Nucleus accumbens (tissue), 56 donors: ENCODE results near the gene MED4.

Experiments
- DNase-seq, 56 donors: peaks; one replicate each; lab custom pipeline; 2025; lab: John Stamatoyannopoulos, UW

MED4 gene

GRCh38 chr13:48094781-48095502 lies at the start of gene MED4:
Gene MED4, minus strand, starts transcription at chr13:48095104. Its CDS starts 26 bp downstream, at chr13:48095078.
- DNase-seq = peak; percentile 8 to 98 (median 91)

DNA sequence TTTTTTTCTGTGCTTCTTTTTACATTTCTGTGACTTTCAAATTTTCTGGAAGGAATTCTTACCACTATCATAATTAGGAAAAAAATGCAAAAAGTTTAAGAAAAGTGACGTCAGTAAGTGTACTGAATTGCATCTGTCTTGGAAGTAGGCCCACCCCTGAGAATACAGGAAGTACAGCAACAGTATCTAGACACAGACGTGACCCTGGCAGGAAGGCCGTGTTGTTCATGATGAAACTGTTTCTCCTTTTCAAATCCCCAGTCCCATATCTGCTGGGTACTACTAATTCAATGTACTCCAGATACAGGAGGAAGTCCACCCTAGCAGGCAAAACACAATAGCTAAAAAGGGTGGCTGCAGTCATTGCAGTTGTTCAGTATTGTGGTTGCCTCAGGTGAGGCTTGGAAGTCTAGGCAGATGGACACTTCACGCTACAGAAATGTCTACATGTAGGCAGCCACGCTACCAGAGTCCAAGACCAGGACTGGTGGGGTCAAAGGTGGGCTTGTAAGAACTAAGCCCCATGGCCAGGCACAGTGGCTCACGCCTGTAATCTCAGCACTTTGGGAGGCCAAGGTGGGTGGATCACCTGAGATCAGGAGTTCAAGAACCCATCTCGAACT lies 49.6 kb upstream of the MED4 start:
- peak in 3 of 56 donors; percentile 5 to 15 (median 13) for DNase-seq

GRCh38 chr13:48142436-48142835 lies 47.5 kb upstream of the MED4 start:
- no peak for DNase-seq

GRCh38 chr13:48138270-48138669 lies 43.4 kb upstream of the MED4 start:
- DNase-seq = no peak

DNA sequence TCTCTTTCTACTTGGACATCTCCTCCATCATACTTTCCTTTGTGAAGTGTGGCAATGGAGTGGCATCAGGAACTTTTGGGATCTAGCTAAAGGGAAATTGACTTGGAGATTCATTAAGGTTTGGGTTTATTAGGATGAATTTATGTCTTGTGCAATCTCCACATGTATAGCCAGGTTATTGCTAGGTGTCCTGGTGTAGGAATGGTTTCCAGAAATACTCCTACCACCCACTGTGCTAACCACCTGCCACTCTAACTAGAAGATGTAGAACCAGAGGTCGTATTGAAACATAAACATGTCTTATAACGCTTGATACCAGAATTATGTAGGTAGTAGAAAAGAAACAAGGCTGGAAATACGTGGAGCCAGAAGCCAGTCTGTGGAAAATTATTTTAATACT lies 38.1 kb upstream of the MED4 start:
- DNase-seq = no peak

GRCh38 chr13:48131533-48131932 lies 36.6 kb upstream of the MED4 start:
- DNase-seq = no peak

- peak in 43 of 56 donors; percentile 2 to 66 (median 18) for DNase-seq
These were observed 32.3 kb upstream of the MED4 start for GRCh38 chr13:48126944-48127830.

DNA sequence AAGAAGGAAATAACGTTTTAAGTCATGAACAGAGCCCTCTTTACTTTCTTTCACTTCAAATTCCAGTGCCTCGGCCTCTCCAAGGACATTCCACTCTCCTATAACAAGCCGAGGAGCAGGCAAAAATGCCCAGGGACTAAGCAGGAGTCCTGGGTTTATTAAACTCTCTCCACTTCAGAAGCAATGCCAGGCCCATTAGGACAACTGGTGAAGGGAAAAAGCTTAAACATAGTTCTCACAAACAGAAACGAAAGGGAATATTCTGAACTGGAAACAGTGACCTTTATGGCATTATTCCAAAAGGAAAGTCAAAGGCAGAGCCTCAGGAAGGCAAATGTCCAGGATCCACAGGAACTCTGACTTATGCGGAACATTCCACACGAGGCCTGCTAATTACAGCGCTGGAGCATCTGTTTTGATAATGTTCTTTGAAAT lies 30.9 kb upstream of the MED4 start:
- DNase-seq = no peak

DNA sequence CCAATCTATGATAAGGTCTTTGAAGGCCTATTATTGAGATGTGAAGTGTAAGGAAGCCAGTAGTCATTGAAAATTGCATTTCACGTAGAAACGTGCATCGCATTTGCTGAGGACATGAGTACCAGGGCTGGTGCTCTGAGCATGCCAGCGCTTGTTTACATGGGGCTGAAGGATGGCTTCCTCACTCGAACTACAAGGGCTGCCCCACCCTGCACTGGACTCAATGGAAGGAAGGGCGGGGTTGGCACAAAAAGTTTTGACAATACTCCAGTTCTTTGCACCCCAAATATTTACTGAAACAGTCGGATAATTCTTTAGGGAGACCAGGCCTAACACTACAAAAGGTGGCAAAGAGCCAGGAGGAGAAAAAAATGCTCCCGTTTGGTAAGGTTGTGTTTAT lies 28.9 kb upstream of the MED4 start:
- no peak for DNase-seq

DNA sequence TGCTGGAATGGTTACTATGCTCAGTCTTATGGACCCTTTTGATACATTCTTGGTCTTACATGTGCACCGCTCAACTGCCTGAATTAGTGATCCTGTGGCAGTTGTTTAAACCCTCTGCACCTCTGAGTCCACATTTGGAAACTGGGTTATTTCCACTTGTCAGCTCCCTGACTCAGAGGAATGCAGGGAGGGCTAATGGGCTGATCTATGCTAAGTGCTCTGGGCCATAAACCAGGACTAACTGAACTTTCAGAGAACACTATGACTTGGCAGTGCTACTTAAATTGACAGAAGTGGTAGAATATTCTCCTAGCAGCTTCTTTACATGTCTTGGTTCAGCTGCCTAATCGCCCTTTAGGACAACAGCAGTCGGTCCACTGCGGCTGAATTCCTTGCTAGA lies 26.8 kb upstream of the MED4 start:
- no peak for DNase-seq

DNA sequence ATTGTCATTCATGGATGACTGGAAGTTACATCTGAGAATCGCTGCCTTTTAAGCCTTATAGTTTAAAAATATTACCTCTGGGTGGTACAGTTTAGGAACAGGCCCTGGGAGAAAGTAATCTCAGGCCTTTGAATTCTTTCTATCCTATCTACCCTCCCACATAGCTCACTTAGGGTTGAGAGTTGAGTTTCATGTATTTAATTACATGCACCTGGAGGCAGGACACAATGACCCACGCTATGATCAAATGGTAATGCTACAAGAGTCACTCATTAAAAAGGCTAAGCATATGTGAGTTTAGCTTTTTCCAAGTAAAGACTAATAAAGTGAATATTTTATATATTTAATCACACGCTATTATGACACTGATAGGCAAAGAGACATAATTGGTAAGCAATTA lies 25.3 kb upstream of the MED4 start:
- no peak for DNase-seq

- DNase-seq = no peak
These were observed 23.1 kb upstream of the MED4 start for GRCh38 chr13:48118030-48118429.

GRCh38 chr13:48116808-48117207 lies 21.9 kb upstream of the MED4 start:
- no peak for DNase-seq

DNA sequence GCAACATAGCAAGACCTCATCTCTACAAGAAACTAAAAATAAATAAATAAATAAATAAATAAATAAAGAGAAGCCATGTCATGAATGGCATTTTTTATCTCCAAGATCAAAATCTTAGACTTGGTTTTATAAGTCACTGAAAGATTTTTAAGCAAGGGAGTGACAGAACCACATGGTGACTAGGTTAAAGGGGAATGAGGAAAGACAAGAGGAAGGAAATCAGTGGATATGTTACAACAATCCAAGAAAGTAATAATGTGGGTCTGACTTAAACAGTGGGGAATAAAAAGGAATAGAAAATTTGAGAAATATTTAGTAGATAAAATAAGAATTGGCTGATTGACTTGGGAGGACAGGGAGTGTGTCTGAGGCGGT lies 18.8 kb upstream of the MED4 start:
- DNase-seq = no peak

DNA sequence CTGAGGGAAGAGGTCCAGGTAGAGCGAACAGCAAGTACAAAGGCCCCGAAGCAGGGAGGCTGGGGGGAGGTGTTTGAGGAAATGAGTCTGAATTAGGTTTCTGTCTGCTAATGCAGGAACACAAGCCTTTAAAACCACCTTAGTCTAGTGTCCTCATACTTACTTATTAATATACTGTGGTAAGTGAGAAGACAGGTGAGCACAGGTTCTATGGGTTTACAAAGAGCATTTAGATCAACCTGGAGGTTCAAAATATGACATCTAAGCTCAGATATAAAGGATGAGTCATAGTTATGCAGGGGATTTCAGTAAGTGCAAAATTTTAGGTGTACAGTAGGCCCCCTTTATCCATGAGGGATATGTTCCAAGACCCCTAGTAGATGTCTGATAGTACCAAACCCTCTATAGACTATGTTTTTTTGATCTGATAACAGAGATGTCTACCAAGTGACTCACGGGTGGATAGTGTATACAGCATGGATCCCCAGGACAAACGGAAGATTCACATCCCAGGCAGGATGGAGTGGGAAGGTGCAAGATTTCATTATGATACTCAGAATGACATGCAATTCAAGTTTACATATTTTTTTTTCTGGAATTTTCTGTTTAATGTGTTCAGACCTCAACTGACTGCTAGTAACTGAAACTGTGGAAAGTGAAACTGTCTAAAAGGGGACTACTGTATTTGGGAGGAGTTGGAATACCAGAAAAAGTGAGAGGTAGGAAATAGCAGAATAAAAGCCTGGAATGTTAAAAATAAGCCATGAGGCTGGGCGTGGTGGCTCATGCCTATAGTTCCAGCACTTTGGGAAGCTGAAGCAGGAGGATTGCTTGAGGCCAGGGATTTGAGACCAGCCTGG lies 18.2 kb upstream of the MED4 start:
- DNase-seq = no peak

DNA sequence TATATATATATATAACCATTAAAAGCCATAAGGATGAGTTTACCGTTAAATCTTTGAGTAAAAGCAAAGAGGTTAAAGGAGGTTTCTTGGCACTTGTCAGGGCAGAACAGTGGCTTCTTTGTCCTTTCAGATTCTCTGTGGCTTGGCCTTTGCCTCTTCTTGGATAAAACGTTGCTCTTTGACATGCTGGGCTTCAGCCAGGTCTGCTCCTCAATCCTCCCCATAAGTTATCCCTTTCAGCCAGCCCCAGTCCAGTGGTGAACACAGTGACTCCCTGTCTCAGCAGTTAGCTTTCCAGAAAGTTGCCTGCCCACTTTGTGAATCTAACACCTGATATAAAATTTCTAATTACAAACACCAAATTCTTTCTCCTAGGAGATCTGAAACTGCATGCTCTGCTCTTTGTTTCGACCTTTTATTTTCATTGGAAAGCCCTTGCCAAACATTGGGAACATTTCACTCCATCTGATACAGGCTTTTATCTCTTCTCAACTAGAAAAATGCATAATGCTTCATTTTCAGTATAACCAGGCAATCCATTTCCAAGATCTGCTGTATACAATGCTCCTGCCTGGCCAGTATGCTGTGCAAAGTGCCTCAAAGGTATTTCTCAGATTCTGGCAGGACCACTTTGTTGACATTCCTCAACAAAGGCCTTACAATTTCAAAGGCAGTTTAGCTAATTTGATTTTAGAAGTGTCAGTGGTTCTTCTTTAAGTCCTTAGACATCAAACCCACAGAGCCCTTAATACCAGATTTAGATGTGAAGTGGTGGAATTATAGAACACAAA lies 16.2 kb upstream of the MED4 start:
- peak in 19 of 56 donors; percentile 1 to 59 (median 6) for DNase-seq

DNA sequence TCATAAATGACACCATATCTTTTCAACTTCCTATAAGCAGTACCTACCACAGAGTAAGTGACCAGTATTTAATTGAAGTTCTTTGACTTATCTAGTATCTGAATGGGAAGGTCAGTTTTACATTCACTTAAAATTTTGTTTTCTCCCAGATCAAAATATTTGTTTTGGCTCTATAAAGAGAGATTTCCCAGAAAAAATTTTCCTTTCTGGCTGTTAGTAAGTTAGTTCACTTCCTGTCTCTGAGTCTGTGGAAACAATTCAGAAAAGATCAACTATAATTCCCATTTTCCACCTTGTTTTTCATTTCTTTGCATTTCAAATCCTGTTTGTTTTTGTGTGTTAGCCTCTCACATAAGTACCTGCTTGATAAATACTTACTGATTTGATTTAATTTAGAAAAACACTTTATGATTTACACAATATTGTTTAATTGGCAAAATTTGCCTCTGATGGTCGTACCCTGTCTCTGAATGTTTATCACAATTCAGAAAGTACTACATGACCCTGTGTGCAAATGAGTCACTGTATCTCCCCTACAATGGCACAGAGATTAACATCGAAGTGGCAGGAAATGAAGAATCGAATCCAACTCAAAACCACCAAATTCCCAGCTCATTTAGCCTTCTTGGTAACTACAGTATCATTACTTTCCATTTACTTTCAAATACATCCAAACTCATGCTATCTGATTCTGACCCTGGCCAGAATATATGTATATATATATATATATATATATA lies 15.4 kb upstream of the MED4 start:
- DNase-seq = no peak

GRCh38 chr13:48108106-48108505 lies 13.2 kb upstream of the MED4 start:
- DNase-seq = no peak

DNA sequence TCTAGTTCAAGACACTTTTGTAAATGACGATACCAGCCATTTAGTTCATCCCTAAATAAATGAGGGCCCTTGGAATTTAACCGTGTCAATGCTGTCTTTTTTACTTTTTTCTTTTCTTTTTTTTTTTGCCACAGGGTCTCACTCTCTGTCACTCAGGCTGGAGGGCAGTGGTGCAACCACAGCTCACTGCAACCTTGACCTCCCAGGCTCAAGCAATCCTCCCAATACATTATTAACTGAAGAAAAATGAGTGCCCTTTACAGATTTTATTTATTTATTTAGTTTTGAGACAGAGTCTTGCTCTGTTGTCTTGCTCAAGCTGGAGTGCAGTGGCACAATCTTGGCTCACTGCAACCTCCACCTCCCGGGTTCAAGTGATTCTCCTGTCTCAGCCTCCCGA lies 2.9 kb upstream of the MED4 start:
- no peak for DNase-seq
